SK-N-SH treated with all-trans-retinoic acid at 6 μM for 48 hours (cell line): ENCODE data around the gene STAG1.

ENCODE experiments used
- ARNTL ChIP-seq: fragments of 450-650 bp; formaldehyde crosslinking; IDR thresholded peaks from 2 replicates; pipeline ENCODE4 v1.5.0; 2020; ENCODE audit warnings: low read depth, mild to moderate bottlenecking, moderate library complexity, borderline replicate concordance
- BACH2 ChIP-seq: fragments of 250-450 bp; sonication (Bioruptor Pico); IDR thresholded peaks from 2 replicates; pipeline ENCODE4 v1.9.0; 2021; ENCODE audit warnings: mild to moderate bottlenecking, borderline replicate concordance
- CSDC2 ChIP-seq: fragments of 250-450 bp; sonication (Bioruptor Pico); IDR thresholded peaks from 2 replicates; pipeline ENCODE4 v1.5.0; 2020; ENCODE audit warnings: mild to moderate bottlenecking, moderate library complexity
- OSR1 ChIP-seq: fragments of 250-450 bp; sonication (Bioruptor Pico); IDR thresholded peaks from 2 replicates; pipeline ENCODE4 v1.8.0; 2022; ENCODE audit warnings: moderate library complexity, mild to moderate bottlenecking, inconsistent platforms
- RARB ChIP-seq: fragments of 250-450 bp; sonication (Bioruptor Pico); IDR thresholded peaks from 2 replicates; pipeline ENCODE4 v1.8.0; 2021; ENCODE audit warnings: mild to moderate bottlenecking, moderate library complexity
- SNAI2 ChIP-seq: fragments of 250-450 bp; sonication (Bioruptor Pico); IDR thresholded peaks from 2 replicates; pipeline ENCODE4 v1.5.0; 2020; ENCODE audit warnings: mild to moderate bottlenecking, moderate library complexity
- ZFP30 ChIP-seq: fragments of 450-650 bp; formaldehyde crosslinking; IDR thresholded peaks from 2 replicates; pipeline ENCODE4 v1.5.0; 2022; ENCODE audit warnings: mild to moderate bottlenecking, moderate library complexity
- ZNF70 ChIP-seq: fragments of 450-650 bp; formaldehyde crosslinking; IDR thresholded peaks from 2 replicates; pipeline ENCODE4 v1.5.0; 2020; ENCODE audit warnings: mild to moderate bottlenecking, moderate library complexity
- TF ChIP-seq, protein P1 (sequence below): fragments of 250-450 bp; sonication (Bioruptor Pico); IDR thresholded peaks from 2 replicates; pipeline ENCODE4 v1.8.0; 2020; ENCODE audit warnings: mild to moderate bottlenecking, moderate library complexity, borderline replicate concordance
- TF ChIP-seq, protein P2 (sequence below): fragments of 250-450 bp; sonication (Bioruptor Pico); IDR thresholded peaks from 2 replicates; pipeline ENCODE4 v1.5.1; 2020; ENCODE audit warnings: low read depth, mild to moderate bottlenecking, moderate library complexity
- TF ChIP-seq, protein P3 (sequence below): fragments of 250-450 bp; sonication (Bioruptor Pico); IDR thresholded peaks from 2 replicates; pipeline ENCODE4 v1.5.0; 2020; ENCODE audit warnings: mild to moderate bottlenecking, moderate library complexity

DNA sequence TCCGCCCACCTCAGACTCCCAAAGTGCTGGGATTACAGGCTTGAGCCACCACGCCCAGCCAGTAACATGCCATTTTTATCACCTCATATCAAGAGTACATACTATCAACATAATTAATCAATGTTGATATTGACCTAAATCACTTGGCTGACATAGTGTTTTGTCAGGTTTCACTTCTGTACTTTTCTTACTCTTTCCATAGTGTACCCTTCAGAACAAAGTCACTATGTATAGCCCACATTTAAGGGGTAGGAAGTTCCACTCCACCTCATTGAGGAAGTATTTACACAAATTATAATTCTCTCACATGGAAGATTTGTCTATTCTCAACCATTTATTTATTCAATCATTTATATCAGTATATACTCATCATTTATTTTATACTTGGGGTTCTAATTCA is 145.2 kb downstream of the STAG1 start:
- TF ChIP-seq ARNTL (CRISPR knock-in tag) (no peak), OSR1 (CRISPR knock-in tag) (no peak), SNAI2 (CRISPR knock-in tag) (no peak), ZFP30 (CRISPR knock-in tag) (no peak), CSDC2 (CRISPR knock-in tag) (no peak), RARB (CRISPR knock-in tag) (no peak), ZNF70 (CRISPR knock-in tag) (no peak), BACH2 (CRISPR knock-in tag) (no peak)
- TF ChIP-seq, protein P1, sequence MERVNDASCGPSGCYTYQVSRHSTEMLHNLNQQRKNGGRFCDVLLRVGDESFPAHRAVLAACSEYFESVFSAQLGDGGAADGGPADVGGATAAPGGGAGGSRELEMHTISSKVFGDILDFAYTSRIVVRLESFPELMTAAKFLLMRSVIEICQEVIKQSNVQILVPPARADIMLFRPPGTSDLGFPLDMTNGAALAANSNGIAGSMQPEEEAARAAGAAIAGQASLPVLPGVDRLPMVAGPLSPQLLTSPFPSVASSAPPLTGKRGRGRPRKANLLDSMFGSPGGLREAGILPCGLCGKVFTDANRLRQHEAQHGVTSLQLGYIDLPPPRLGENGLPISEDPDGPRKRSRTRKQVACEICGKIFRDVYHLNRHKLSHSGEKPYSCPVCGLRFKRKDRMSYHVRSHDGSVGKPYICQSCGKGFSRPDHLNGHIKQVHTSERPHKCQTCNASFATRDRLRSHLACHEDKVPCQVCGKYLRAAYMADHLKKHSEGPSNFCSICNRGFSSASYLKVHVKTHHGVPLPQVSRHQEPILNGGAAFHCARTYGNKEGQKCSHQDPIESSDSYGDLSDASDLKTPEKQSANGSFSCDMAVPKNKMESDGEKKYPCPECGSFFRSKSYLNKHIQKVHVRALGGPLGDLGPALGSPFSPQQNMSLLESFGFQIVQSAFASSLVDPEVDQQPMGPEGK (CRISPR knock-in tag) = no peak
- TF ChIP-seq, protein P2, sequence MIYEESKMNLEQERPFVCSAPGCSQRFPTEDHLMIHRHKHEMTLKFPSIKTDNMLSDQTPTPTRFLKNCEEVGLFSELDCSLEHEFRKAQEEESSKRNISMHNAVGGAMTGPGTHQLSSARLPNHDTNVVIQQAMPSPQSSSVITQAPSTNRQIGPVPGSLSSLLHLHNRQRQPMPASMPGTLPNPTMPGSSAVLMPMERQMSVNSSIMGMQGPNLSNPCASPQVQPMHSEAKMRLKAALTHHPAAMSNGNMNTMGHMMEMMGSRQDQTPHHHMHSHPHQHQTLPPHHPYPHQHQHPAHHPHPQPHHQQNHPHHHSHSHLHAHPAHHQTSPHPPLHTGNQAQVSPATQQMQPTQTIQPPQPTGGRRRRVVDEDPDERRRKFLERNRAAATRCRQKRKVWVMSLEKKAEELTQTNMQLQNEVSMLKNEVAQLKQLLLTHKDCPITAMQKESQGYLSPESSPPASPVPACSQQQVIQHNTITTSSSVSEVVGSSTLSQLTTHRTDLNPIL (CRISPR knock-in tag) = no peak
- TF ChIP-seq, protein P3, sequence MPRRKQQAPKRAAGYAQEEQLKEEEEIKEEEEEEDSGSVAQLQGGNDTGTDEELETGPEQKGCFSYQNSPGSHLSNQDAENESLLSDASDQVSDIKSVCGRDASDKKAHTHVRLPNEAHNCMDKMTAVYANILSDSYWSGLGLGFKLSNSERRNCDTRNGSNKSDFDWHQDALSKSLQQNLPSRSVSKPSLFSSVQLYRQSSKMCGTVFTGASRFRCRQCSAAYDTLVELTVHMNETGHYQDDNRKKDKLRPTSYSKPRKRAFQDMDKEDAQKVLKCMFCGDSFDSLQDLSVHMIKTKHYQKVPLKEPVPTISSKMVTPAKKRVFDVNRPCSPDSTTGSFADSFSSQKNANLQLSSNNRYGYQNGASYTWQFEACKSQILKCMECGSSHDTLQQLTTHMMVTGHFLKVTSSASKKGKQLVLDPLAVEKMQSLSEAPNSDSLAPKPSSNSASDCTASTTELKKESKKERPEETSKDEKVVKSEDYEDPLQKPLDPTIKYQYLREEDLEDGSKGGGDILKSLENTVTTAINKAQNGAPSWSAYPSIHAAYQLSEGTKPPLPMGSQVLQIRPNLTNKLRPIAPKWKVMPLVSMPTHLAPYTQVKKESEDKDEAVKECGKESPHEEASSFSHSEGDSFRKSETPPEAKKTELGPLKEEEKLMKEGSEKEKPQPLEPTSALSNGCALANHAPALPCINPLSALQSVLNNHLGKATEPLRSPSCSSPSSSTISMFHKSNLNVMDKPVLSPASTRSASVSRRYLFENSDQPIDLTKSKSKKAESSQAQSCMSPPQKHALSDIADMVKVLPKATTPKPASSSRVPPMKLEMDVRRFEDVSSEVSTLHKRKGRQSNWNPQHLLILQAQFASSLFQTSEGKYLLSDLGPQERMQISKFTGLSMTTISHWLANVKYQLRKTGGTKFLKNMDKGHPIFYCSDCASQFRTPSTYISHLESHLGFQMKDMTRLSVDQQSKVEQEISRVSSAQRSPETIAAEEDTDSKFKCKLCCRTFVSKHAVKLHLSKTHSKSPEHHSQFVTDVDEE (CRISPR knock-in tag) = no peak
